ENCODE results near the gene ZNF552.
"Not testable (repeated sequence)": the region's sequence is repeated elsewhere in the genome, so short reads cannot be mapped to it uniquely, and the experiment has no call there.

The ZNF552 gene

GRCh38 chr19:57807541-57807940 lies 7.2 kb downstream of the ZNF552 start:
- TF ChIP-seq, protein P1, sequence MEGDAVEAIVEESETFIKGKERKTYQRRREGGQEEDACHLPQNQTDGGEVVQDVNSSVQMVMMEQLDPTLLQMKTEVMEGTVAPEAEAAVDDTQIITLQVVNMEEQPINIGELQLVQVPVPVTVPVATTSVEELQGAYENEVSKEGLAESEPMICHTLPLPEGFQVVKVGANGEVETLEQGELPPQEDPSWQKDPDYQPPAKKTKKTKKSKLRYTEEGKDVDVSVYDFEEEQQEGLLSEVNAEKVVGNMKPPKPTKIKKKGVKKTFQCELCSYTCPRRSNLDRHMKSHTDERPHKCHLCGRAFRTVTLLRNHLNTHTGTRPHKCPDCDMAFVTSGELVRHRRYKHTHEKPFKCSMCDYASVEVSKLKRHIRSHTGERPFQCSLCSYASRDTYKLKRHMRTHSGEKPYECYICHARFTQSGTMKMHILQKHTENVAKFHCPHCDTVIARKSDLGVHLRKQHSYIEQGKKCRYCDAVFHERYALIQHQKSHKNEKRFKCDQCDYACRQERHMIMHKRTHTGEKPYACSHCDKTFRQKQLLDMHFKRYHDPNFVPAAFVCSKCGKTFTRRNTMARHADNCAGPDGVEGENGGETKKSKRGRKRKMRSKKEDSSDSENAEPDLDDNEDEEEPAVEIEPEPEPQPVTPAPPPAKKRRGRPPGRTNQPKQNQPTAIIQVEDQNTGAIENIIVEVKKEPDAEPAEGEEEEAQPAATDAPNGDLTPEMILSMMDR (IDR thresholded peaks at IDR 0.05; ENCODE audit: low read length, missing control alignments): no peak
- H3K4me3 ChIP-seq (replicated peaks; ENCODE audit: low read depth, low read length): no peak overlapping the region
- DNase-seq (ENCODE audit: low read depth): peak; percentile 64

DNA sequence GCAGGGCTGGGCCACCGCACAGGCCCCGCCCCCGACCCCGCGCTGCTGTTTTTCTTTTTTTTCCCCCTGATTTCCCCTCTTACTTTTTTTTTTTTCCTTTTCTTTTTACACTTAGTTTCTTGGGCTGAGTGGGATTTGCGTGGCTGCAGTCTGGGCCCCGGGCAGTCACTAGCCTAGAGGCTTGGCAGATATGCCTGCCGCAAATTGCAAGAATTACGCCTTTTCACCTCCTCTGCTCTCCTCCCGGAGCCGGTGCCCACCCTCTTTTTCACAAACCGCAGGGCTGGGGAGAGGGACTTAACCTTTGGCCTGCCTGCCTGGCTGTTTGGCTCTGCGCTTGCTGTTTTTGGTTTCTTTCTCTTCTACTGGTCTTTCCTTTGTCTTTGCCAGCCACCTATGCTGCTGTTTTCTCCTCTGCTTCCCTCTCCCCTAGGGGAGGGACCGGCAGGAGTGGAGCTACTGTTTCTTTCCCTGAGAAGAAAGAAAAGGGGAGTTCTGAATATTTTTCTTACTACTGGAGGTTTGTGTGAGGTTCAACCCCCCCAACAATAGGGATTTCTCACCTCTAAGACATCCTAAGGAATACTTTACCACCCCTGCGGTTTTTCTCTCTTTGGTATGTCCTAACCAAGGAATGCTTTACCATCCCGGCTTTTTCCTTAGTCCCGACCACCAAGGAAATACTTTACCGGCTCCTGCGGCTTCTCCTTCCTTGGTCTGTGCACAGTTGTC lies 11.0 kb downstream of the ZNF552 start:
- H3K4me3 ChIP-seq (replicated peaks; ENCODE audit: low read depth, low read length): peak overlapping the region; percentile 75
- peak; percentile 83 for DNase-seq (ENCODE audit: low read depth)
- TF ChIP-seq, protein P1 (IDR thresholded peaks at IDR 0.05; ENCODE audit: low read length, missing control alignments): no peak

- no peak for DNase-seq (ENCODE audit: low read depth)
- TF ChIP-seq, protein P1 (IDR thresholded peaks at IDR 0.05; ENCODE audit: low read length, missing control alignments): no peak
- H3K4me3 ChIP-seq (replicated peaks; ENCODE audit: low read depth, low read length): peak overlapping the region; percentile 75
Observed at GRCh38 chr19:57803265-57803593, 11.5 kb downstream of the ZNF552 start.

- TF ChIP-seq, protein P1 (IDR thresholded peaks at IDR 0.05; ENCODE audit: low read length, missing control alignments): no peak
- no peak overlapping the region for H3K4me3 ChIP-seq (replicated peaks; ENCODE audit: low read depth, low read length)
- DNase-seq (ENCODE audit: low read depth): no peak
Observed at GRCh38 chr19:57802269-57802668, 12.4 kb downstream of the ZNF552 start.

DNA sequence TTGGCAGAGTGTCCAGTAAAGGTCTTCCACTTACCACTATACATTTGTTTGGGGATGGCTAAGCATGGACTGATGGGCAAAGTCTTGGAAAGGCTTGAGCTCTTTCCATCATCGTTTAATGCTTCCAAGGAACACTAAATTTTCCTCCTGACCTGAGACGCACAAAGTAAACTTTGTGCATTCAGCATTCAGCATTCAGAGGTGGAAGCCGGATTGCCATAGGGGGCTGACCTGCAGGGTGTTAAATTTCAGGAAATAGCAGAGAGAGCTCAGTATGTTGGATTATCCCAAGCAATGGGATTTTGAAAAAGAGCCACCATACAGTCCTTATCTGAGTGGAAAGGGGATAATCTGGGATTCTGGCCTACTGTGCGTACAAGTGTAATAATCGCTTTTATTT lies 14.0 kb downstream of the ZNF552 start:
- TF ChIP-seq, protein P1 (IDR thresholded peaks at IDR 0.05; ENCODE audit: low read length, missing control alignments): no peak
- no peak for DNase-seq (ENCODE audit: low read depth)
- H3K4me3 ChIP-seq (replicated peaks; ENCODE audit: low read depth, low read length): no peak overlapping the region

- DNase-seq (ENCODE audit: low read depth); H3K4me3 ChIP-seq (replicated peaks; ENCODE audit: low read depth, low read length): not testable (repeated sequence)
Observed at GRCh38 chr19:57796580-57796979, 18.1 kb downstream of the ZNF552 start.

DNA sequence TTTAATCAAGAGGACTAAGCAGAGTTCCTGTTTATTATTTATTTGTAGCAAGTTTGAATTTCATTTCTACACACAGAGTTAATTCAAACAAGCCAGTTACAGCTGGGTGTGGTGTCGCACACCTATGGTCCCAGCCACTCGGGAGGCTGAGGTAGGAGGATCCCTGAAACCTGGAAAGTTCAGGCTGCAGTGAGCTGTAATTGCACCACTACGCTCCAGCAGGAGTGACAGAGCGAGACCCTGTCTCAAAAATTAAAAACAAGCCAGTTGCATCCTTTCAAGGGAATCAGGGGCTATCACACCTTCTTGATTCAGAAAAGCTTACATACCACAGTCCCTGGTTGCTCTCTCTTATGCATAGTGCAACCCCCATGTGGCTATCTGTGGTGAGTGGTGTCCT lies 25.4 kb downstream of the ZNF552 start:
- no peak overlapping the region for H3K4me3 ChIP-seq (replicated peaks; ENCODE audit: low read depth, low read length)
- TF ChIP-seq, protein P1 (IDR thresholded peaks at IDR 0.05; ENCODE audit: low read length, missing control alignments): no peak
- no peak for DNase-seq (ENCODE audit: low read depth)
